A549 (cell line): ENCODE measurements around the gene ALOX15B.

ENCODE experiments used
- CBX2 ChIP-seq: fragments of 200-600 bp; sonication (generic); IDR thresholded peaks from 2 replicates; pipeline ENCODE4 v1.6.1; 2016; ENCODE audit warnings: low read depth, mild to moderate bottlenecking, borderline replicate concordance
- CBX8 ChIP-seq: fragments of 200-600 bp; sonication (generic); IDR thresholded peaks from 2 replicates; pipeline ENCODE4 v1.6.1; 2016
- EP300 ChIP-seq, 2 experiments: fragments of >200 bp; sonication (Bioruptor Twin); formaldehyde crosslinking; IDR thresholded peaks; 2 replicates in 1 of 2; 3 replicates in 1 of 2; pipeline ENCODE4 v1.6.1; 2016 to 2017
- HDAC2 ChIP-seq: fragments of 200-600 bp; sonication (generic); IDR thresholded peaks from 2 replicates; pipeline ENCODE4 v1.6.1; 2016
- PHF8 ChIP-seq: fragments of 200-600 bp; sonication (generic); IDR thresholded peaks from 2 replicates; pipeline ENCODE4 v1.6.1; 2016; ENCODE audit warnings: low read depth, mild to moderate bottlenecking, antibody characterized with exemption, moderate library complexity, borderline replicate concordance
- POLR2A ChIP-seq: IDR thresholded peaks from 2 replicates; pipeline ENCODE4 v1.6.1; 2012; ENCODE audit warnings: mild to moderate bottlenecking, low read length
- RAD21 ChIP-seq, 2 experiments: fragments of >200 bp in 1 of 2; sonication (Bioruptor Twin) in 1 of 2; formaldehyde crosslinking in 1 of 2; IDR thresholded peaks in 1 of 2; conservative IDR thresholded peaks in 1 of 2; 2 replicates in 1 of 2; 3 replicates in 1 of 2; pipeline ENCODE4 v1.6.1; 2012 to 2018; ENCODE audit warnings: inconsistent platforms in 1 of 2
- REST ChIP-seq: fragments of 200-600 bp; sonication (generic); IDR thresholded peaks from 2 replicates; pipeline ENCODE4 v1.6.1; 2016; ENCODE audit warnings: antibody characterized with exemption, mild to moderate bottlenecking, moderate library complexity
- RFX5 ChIP-seq: fragments of 450-650 bp; IDR thresholded peaks from 2 replicates; pipeline ENCODE4 v1.7.1; 2014; ENCODE audit warnings: antibody characterized with exemption, mild to moderate bottlenecking, moderate library complexity
- SMC3 ChIP-seq: fragments of >200 bp; sonication (Bioruptor Twin); formaldehyde crosslinking; IDR thresholded peaks from 3 replicates; pipeline ENCODE4 v1.6.1; 2018; ENCODE audit warnings: inconsistent platforms
- TF ChIP-seq, protein P1 (sequence below): fragments of >200 bp; sonication (Bioruptor Twin); formaldehyde crosslinking; IDR thresholded peaks from 3 replicates; pipeline ENCODE4 v1.5.1; 2016
- TF ChIP-seq, protein P2 (sequence below): fragments of 250-450 bp; sonication (Bioruptor Pico); IDR thresholded peaks from 2 replicates; pipeline ENCODE4 v1.5.0; 2021; ENCODE audit warnings: mild to moderate bottlenecking, moderate library complexity, borderline replicate concordance

DNA sequence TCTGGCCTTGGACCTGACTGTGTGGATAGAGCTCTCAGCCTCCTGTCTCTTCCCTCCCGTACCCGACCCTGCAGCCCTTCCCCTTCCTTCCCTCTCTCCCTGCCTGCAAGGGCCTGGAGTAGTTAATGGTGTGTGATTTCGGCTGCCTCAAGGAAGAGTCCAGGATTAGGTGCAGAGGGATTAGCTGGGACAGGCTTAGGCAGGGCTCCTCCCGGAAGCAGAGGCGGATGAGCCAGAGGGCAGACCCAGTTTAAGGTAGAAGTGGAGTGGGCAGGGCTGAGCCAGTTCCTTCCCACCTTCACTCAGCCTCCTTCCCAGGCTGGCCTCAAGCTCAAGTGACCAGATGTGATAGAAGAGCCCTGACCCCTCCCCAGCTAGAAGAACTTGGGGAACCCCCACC is 19.7 kb upstream of the ALOX15B start:
- TF ChIP-seq, protein P1, sequence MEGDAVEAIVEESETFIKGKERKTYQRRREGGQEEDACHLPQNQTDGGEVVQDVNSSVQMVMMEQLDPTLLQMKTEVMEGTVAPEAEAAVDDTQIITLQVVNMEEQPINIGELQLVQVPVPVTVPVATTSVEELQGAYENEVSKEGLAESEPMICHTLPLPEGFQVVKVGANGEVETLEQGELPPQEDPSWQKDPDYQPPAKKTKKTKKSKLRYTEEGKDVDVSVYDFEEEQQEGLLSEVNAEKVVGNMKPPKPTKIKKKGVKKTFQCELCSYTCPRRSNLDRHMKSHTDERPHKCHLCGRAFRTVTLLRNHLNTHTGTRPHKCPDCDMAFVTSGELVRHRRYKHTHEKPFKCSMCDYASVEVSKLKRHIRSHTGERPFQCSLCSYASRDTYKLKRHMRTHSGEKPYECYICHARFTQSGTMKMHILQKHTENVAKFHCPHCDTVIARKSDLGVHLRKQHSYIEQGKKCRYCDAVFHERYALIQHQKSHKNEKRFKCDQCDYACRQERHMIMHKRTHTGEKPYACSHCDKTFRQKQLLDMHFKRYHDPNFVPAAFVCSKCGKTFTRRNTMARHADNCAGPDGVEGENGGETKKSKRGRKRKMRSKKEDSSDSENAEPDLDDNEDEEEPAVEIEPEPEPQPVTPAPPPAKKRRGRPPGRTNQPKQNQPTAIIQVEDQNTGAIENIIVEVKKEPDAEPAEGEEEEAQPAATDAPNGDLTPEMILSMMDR: no peak
- TF ChIP-seq SMC3: no peak
- TF ChIP-seq PHF8: no peak
- TF ChIP-seq RAD21 (conservative IDR thresholded peaks at IDR 0.05 in 1 of 2, IDR thresholded peaks at IDR 0.05 in 1 of 2): no peak
- no peak for TF ChIP-seq RFX5
- TF ChIP-seq CBX8: no peak
- TF ChIP-seq HDAC2: no peak
- TF ChIP-seq POLR2A: no peak
- TF ChIP-seq REST: no peak
- TF ChIP-seq, protein P2, sequence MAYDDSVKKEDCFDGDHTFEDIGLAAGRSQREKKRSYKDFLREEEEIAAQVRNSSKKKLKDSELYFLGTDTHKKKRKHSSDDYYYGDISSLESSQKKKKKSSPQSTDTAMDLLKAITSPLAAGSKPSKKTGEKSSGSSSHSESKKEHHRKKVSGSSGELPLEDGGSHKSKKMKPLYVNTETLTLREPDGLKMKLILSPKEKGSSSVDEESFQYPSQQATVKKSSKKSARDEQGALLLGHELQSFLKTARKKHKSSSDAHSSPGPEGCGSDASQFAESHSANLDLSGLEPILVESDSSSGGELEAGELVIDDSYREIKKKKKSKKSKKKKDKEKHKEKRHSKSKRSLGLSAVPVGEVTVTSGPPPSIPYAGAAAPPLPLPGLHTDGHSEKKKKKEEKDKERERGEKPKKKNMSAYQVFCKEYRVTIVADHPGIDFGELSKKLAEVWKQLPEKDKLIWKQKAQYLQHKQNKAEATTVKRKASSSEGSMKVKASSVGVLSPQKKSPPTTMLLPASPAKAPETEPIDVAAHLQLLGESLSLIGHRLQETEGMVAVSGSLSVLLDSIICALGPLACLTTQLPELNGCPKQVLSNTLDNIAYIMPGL (CRISPR knock-in tag): no peak
- TF ChIP-seq CBX2: no peak
- TF ChIP-seq EP300 (IDR thresholded peaks at IDR 0.05): no peak
